HG02642 (cell line): ENCODE data around the gene PATJ.
"Not testable (repeated sequence)": the region's sequence is repeated elsewhere in the genome, so short reads cannot be mapped to it uniquely, and the experiment has no call there.

ENCODE experiments used
- ATAC-seq: cut with Tn5 transposase; IDR thresholded peaks from one replicate; pipeline ENCODE4 v1.9.1; 2021; ENCODE audit warnings: mild to moderate bottlenecking; ENCODE audit not compliant: unreplicated experiment, poor library complexity

PATJ gene

DNA sequence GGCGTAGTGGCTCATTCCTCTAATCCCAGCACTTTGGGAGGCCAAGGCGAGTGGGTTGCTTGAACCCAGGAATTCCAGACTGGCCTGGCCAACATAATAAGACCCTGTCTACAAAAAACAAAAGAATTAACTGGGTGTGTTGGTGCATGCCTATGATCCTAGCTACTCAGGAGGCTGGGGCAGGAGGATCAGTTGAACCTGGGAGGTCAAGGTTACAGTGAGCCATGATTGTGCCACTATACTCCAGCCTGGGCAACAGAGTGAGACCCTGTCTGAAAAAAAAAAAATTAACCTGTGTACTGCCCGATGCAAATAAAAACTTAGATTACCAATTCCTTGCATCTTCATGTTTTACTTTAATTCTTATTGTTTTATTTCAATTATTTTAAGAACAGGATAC, 193.2 kb downstream of the PATJ start:
- ATAC-seq = no peak

- ATAC-seq = no peak
Observed at GRCh38 chr1:61936839-61937238, 194.6 kb downstream of the PATJ start.

DNA sequence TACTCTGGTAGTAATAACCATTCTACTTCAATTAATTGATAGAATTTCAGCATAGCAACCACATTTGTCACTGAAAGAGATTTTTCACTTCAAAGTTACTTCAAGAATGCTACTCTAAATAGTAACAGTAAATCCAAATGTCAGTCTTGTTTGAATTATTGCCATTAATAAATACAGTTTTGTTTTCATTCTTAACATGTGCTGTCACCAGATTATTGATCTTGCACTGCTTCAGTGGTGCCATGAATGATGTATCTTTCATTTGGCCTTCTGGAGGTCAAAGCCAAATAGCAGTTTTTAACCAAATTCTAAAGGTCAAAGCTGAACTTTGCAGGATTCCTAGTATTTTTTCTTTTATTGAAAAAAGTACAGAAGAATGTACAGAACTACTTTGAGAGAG, 199.5 kb downstream of the PATJ start:
- ATAC-seq = no peak

DNA sequence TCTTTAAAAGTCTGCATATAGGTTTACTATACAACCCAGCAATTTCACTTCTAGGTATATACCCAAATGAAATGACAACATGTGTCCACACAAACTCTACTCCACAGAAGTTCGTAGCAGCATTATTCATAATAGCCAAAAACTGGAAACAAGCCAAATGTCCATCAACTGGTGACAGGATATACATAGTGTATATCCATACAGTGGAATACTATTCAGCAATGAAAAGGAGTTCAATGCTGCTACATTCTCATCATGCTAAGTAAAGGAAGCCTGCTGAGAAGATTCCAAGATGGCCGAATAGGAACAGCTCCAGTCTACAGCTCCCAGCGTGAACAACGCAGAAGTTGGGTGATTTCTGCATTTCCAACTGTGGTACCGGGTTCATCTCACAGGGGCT, 200.6 kb downstream of the PATJ start:
- no peak for ATAC-seq

- ATAC-seq = not testable (repeated sequence)
Observed at GRCh38 chr1:61948685-61949084, 206.4 kb downstream of the PATJ start.

DNA sequence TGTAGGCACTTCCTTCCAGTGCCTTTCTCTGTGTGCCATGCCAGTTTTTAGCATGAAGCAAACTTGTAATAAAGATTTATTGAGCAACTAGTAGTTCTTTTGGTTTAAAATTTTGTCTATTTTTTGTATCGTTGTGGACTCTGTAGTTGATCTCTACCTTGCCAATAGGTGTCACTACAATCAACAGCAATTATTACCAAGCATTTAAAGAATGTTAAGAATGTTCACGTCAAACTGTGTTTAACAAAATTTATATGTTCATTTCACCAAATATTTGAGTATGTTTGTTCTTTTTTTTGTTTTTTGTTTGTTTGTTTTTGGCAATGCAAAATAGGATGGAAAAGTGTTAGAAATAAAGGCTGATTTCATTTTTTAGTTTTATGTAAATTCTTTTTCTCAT, 208.1 kb downstream of the PATJ start:
- no peak for ATAC-seq

DNA sequence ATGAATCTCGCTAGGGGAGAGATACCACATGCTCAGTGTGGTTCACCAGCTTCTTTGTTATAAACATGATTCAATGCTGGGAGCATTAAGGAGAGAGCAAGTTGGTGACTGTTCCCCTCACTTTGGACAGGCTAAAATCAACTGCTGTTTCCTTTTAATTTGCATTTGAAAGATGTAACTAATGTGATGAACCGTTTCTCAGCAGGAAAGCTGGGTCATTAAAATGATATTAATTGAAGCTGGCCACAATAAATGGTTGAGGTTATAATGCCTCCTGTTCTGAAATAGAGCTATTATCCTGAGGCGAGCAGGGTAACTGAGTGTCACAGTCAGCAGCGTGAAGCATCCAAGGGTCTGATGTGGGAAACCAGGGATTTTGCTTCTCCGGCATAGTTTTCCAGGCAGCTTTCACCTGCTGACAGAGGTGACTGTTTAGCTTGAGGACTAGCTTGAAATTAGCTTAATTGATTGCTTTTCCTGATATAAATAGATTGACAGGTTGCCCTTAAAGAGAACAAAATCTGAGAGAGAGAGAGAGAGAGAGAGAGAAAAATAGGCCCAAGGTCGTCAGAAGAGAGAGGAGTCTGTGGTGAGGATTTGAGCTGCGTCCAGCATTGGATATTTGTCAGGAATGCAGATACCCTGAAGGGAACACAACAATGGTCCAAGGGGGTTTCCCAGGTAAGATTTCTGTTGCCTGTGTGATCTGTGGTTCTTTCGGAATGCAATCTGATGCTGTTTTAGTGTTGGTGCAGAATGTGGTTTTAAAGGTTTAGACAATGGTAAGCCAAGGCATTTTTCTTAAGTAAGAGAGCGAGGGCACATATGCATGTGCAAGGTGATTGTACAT, 209.7 kb downstream of the PATJ start:
- ATAC-seq = no peak

DNA sequence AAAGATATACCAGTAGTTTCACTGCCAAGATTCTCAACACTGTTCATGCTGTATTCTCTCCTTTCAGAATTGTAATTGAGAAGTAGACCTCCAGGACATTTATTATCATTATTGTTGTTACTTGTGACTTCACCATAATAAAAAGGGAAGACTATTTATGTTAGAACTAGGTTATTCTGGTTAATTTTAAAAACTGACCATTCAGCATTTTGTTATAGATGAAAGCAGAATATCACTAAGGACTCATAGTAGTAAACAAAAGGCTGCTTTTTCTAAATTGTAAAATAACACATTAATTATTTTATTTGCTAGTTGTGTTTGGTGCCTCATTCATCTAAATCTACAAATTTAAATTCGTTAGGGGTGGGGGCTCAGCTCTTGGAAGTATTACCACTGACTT, 210.4 kb downstream of the PATJ start:
- no peak for ATAC-seq

- ATAC-seq = no peak
Observed at GRCh38 chr1:61953076-61953789, 211.0 kb downstream of the PATJ start.

- ATAC-seq = no peak
Observed at GRCh38 chr1:61953790-61954150, 211.5 kb downstream of the PATJ start.

DNA sequence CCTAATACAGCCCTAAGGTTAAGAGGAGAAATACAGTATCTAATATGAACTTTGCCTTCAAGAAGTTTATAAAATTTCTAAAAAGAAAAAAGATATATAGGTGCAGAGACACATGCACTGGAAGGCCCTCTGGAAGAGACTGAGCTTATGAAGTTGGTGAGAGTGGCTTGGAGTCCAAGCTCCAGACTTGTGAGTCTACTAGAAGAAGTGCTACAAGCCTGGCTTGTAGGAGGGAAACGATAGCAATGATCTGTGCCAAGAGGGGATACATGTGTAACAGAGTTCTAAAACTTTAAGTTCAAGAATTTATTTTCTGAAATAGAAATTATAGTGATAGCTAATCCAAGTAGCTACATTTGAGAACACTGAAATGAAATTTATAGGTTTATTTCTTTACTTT, 213.0 kb downstream of the PATJ start:
- ATAC-seq = no peak

- no peak for ATAC-seq
Observed at GRCh38 chr1:61956016-61956645, 213.9 kb downstream of the PATJ start.

GRCh38 chr1:61956784-61957183, 214.5 kb downstream of the PATJ start:
- ATAC-seq = no peak

GRCh38 chr1:61961009-61961408, 218.7 kb downstream of the PATJ start:
- no peak for ATAC-seq

GRCh38 chr1:61962631-61963030, 220.4 kb downstream of the PATJ start:
- no peak for ATAC-seq

DNA sequence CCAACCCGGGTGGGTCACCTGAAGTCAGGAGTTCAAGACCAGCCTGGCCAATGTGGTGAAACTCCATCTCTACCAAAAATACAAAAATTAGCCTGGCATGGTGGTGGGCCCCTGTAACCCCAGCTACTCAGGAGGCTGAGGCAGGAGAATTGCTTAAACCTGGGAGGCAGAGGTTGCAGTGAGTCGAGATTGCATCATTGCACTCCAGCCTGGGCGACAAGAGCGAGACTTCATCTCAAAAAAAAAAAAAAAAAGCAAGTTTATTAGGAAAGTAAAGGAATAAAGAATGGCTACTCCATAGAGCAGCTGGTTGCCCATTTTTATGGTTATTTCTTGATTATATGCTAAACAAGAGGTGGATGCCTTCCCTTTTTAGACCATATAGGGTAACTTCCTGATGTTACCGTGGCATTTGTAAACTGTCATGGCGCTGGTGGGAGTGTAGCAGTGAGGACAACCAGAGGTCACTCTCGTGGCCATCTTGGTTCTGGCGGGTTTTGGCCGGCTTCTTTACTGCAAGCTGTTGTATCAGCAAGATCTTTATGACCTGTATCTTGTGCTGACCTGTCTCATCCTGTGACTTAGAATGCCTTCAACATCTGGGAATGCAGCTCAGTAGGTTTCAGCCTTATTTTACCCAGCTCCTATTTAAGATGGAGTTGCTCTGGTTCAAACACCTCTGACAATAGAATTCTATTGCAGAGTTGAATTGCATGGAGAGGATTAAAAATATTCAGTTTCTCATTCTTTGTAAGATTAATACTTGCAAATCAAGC, 224.4 kb downstream of the PATJ start:
- ATAC-seq = not testable (repeated sequence)

DNA sequence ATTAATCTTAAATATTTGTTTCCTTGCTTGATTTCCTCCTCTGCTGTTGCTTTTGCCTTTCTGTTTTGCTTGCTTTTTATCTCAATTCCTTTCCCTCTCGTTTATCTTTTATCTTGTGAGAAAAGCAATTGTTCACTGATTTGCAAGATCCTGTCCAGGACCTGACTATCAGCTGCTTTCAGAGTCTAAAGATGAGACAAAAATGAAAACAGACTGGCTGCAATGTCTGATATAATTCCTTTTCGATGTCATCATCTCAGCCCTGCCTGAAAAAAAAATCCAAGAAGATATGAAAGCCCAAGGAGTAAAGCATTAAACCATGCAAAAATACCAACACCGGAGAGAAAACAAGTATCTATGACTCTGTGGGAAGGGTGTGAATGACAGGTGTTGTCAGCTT, 225.5 kb downstream of the PATJ start:
- ATAC-seq = no peak

- ATAC-seq = no peak
Observed at GRCh38 chr1:61968869-61969268, 226.6 kb downstream of the PATJ start.

DNA sequence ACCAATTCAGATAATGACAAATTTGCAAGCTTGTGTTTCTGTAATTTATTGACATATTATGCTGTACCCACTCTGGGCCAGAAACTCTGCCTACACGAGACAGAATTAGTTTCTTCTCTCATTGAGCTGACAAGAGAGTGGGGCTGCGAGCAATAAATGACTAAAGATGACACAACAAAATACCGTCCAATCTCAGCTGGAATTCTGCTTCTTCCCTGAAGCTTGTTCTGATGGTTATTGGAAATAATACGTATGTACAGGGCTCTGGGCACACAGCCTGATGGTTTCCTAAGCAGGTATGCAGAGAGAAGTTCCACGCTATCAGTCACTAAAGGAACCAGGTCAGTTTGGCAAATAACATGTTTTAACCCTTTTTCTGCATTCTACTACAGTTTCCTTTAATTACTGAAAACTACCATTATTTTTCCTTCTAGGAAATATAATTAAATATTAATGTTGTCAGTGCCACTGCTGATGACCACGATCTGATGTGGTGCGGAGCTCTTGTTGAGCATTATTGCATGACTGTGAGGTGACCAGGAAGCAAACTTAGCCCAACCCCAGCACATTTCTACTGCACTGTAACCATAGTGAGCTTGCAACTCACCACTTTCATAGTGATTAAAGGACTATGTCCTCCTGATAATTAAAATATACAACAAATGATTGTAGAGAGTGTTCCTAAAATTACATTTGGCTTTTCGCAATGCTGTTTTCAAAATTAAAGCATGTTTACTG, 231.0 kb downstream of the PATJ start:
- ATAC-seq = no peak

GRCh38 chr1:61975638-61976037, 233.4 kb downstream of the PATJ start:
- no peak for ATAC-seq
